GM12873 (cell line): Measurements from ENCODE around the gene TMEM9B.

Experiments used
- CTCF ChIP-seq: IDR thresholded peaks from 2 replicates; pipeline ENCODE4 v1.5.1; 2012; ENCODE audit warnings: low read depth, mild to moderate bottlenecking, moderate library complexity, low read length, control low read depth; ENCODE audit not compliant: insufficient read depth; ENCODE audit errors: missing control alignments

Gene TMEM9B

GRCh38 chr11:8907116-8907515, 57.1 kb downstream of the TMEM9B start:
- TF ChIP-seq CTCF = no peak

GRCh38 chr11:8905528-8906165, 58.6 kb downstream of the TMEM9B start:
- no peak for TF ChIP-seq CTCF

- no peak for TF ChIP-seq CTCF
These were observed 65.0 kb downstream of the TMEM9B start for GRCh38 chr11:8899119-8899753.
